GM12801 (cell line): Measurements from ENCODE around the gene SUCLG2.

Experiments
- TF ChIP-seq, protein P1 (sequence below): IDR thresholded peaks from one replicate; pipeline ENCODE4 v1.5.1; 2011; ENCODE audit warnings: control low read depth; ENCODE audit not compliant: insufficient read length; ENCODE audit errors: extremely low read depth

SUCLG2 gene

GRCh38 chr3:67384760-67385397, 269.5 kb downstream of the SUCLG2 start:
- TF ChIP-seq, protein P1, sequence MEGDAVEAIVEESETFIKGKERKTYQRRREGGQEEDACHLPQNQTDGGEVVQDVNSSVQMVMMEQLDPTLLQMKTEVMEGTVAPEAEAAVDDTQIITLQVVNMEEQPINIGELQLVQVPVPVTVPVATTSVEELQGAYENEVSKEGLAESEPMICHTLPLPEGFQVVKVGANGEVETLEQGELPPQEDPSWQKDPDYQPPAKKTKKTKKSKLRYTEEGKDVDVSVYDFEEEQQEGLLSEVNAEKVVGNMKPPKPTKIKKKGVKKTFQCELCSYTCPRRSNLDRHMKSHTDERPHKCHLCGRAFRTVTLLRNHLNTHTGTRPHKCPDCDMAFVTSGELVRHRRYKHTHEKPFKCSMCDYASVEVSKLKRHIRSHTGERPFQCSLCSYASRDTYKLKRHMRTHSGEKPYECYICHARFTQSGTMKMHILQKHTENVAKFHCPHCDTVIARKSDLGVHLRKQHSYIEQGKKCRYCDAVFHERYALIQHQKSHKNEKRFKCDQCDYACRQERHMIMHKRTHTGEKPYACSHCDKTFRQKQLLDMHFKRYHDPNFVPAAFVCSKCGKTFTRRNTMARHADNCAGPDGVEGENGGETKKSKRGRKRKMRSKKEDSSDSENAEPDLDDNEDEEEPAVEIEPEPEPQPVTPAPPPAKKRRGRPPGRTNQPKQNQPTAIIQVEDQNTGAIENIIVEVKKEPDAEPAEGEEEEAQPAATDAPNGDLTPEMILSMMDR = no peak

GRCh38 chr3:67384016-67384415, 270.4 kb downstream of the SUCLG2 start:
- TF ChIP-seq, protein P1 = no peak

GRCh38 chr3:67383379-67383778, 271.0 kb downstream of the SUCLG2 start:
- TF ChIP-seq, protein P1 = no peak

GRCh38 chr3:67382536-67382935, 271.9 kb downstream of the SUCLG2 start:
- TF ChIP-seq, protein P1 = no peak

DNA sequence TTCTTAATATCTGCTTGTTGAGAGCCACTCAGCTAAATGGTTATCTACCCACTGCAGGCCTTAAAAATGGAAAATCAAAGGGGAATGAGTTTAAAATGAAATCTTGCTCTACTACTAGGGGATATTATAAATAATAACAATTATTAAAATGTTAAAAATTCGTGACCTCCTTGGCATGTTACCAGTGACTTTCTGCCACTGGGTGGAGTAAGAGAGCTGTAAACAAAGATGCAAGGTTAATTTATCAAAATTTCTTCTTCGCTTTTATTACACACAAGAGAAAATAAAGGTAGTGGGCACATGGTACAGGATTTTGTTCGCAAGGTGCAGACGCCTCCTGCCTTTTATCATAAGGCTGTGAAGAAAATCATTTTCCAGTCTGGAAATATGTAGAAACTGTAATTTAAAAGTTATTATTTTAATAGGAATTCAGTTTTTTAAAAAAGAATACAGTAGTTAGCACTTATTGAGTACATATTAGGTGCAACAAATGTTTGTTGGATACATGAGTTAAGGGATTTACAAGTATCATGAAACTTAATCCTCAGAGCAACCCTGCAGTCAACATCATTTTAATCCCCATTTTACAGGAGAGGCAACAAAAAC, 272.6 kb downstream of the SUCLG2 start:
- TF ChIP-seq, protein P1 = no peak

GRCh38 chr3:67380118-67380517, 274.3 kb downstream of the SUCLG2 start:
- TF ChIP-seq, protein P1 = no peak

DNA sequence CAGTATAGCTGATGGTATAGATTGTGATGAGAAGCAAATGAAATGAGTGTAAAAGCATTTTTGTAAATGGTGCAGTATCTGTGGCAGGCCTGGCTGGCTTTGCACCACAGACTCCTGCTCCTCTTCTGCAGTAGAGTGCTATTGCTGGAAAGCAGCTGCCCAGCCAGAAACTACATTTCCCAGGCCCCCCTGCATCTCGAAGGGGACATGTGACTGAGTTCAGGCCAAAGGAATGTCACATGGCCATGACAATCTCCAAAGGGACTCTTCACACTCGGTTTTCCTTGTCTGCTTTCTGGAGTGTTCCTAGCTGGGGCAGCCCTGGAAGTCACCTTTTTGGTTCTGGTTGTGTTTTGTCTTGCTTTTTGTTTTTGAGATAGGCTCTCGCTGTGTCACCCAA, 277.1 kb downstream of the SUCLG2 start:
- TF ChIP-seq, protein P1 = no peak
